Ascending aorta (tissue), 2 donors: ENCODE results near the gene PLCB3. TPM values are rescaled to one million over a fixed set of nuclear protein-coding genes. Genes with fewer than 3 reads are reported as not detected.
A peak's percentile ranks its signal among the peaks of the same experiment; 100 is the strongest.

Experiments
- DNase-seq, 2 donors: peaks; one replicate each; pipeline ENCODE4 v3.0.0-alpha.2; 2019; ENCODE audit warnings: low spot score in 2 of 2
- H3K27ac ChIP-seq, 2 donors: fragments of 200-600 bp; sonication (generic); one replicate each; pipeline ENCODE4 v1.5.1; 2016 to 2017; ENCODE audit warnings: mild to moderate bottlenecking in 1 of 2
- H3K27me3 ChIP-seq: fragments of 200-600 bp; sonication (generic); one replicate; pipeline ENCODE4 v1.5.1; 2017
- H3K36me3 ChIP-seq, 2 donors: fragments of 200-600 bp; sonication (generic); one replicate each; pipeline ENCODE4 v1.5.1; 2016
- H3K4me1 ChIP-seq, 2 donors: fragments of 200-600 bp; sonication (generic); one replicate each; pipeline ENCODE4 v1.5.1; 2016 to 2017; ENCODE audit warnings: mild to moderate bottlenecking in 1 of 2
- H3K4me3 ChIP-seq, 2 donors: fragments of 200-600 bp; sonication (generic); one replicate each; pipeline ENCODE4 v1.5.1; 2016 to 2017; ENCODE audit warnings: mild to moderate bottlenecking in 1 of 2
- H3K9me3 ChIP-seq, 2 donors: fragments of 200-600 bp; sonication (generic); one replicate each; pipeline ENCODE4 v1.5.1; 2016
- intact Hi-C: fragments of 100-400 bp; cut with DNase I; formaldehyde crosslinking; loops from one replicate; pipeline ENCODE4 v1.15.1; 2023
- total RNA-seq: library from RNA; depleted of rRNA; stranded (reverse); fragments of >200 nt; gene quantifications from one replicate; pipeline ENCODE4 v1.1.0, GENCODE V29; 2016
- TF ChIP-seq, protein P1 (sequence below), 3 experiments: fragments of 200-600 bp in 2 of 3; fragments of 450-650 bp in 1 of 3; sonication (generic) in 2 of 3; IDR thresholded peaks; one replicate each; pipeline ENCODE4 v1.5.1; 2016 to 2019; ENCODE audit warnings: antibody characterized with exemption in 3 of 3, mild to moderate bottlenecking in 1 of 3, moderate library complexity in 1 of 3

The PLCB3 gene
- total RNA-seq, 1 donor from 2014 or later: 54.0 TPM

GRCh38 chr11:64204464-64204989 lies 46.8 kb upstream of the PLCB3 start:
- Histone ChIP-seq H3K27me3 (no peaks in the 10 kb centered on the region), H3K27ac (no peak overlapping the region), H3K4me3 (no peak overlapping the region), H3K9me3 (no peaks in the 10 kb centered on the region), H3K4me1 (no peaks in the 10 kb centered on the region), H3K36me3 (peaks cover 53 to 55% of the 10 kb centered on the region in 2 donors)
- peak; percentile 44 to 91 for DNase-seq
- TF ChIP-seq, protein P1, sequence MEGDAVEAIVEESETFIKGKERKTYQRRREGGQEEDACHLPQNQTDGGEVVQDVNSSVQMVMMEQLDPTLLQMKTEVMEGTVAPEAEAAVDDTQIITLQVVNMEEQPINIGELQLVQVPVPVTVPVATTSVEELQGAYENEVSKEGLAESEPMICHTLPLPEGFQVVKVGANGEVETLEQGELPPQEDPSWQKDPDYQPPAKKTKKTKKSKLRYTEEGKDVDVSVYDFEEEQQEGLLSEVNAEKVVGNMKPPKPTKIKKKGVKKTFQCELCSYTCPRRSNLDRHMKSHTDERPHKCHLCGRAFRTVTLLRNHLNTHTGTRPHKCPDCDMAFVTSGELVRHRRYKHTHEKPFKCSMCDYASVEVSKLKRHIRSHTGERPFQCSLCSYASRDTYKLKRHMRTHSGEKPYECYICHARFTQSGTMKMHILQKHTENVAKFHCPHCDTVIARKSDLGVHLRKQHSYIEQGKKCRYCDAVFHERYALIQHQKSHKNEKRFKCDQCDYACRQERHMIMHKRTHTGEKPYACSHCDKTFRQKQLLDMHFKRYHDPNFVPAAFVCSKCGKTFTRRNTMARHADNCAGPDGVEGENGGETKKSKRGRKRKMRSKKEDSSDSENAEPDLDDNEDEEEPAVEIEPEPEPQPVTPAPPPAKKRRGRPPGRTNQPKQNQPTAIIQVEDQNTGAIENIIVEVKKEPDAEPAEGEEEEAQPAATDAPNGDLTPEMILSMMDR (IDR thresholded peaks at IDR 0.05): peak; percentile 72 to 82 (median 79)
- intact Hi-C loops: loop anchor here (1.0 kb wide), 1 partner anchor 100 kb away; no protein-coding TSS in a partner anchor

GRCh38 chr11:64206457-64207255 lies 44.7 kb upstream of the PLCB3 start, which contains the start of gene FERMT3:
FERMT3 (plus strand) TSS chr11:64206721; CDS start chr11:64207365, 644 bp downstream.
- Histone ChIP-seq H3K36me3 (peaks cover 35 to 37% of the 10 kb centered on the region in 2 donors), H3K9me3 (no peaks in the 10 kb centered on the region), H3K4me3 (peak within 1 kb of the TSS; percentile 24 to 50), H3K27ac (peak within 1 kb of the TSS; percentile 48 to 66), H3K27me3 (no peaks in the 10 kb centered on the region), H3K4me1 (no peaks in the 10 kb centered on the region)
- intact Hi-C loops: no loop called here
- peak; percentile 39 to 81 for DNase-seq
- TF ChIP-seq, protein P1 (IDR thresholded peaks at IDR 0.05): no peak

DNA sequence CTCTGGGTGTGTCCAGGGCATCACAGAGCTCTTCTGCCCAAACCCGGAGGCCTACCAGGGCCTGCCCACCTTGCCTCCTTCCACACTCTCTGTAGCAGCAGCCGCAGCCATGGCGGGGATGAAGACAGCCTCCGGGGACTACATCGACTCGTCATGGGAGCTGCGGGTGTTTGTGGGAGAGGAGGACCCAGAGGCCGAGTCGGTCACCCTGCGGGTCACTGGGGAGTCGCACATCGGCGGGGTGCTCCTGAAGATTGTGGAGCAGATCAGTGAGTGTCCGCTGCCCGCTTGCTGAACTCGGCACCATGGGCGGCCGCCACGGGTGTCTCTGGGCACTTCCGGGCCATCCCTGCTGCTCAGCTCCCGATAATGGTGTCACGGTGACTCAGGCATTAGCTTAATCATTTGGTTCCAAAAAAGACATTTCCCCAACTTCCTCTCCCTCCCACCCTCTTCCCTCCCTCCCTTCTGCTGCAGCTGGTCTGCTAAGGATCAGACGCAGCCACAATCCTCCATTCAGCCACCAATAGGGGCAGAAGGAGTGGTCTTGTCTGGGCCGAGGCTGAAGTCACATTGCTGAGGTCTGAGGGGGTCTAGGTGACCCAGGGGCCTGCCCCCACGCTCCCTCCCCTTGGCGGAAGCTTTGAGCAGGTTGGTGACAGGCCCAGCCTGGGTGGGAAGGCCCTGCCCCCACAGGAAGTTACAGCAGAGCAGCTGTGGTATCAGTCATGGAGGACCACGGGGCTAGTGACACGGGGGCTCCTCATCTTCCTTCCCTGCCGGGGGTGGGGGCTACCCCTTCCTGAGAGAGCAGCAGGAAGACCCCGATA lies 43.9 kb upstream of the PLCB3 start:
- H3K4me1 ChIP-seq: no peaks in the 10 kb centered on the region
- H3K9me3 ChIP-seq: no peaks in the 10 kb centered on the region
- H3K27ac ChIP-seq: peak overlapping the region; percentile 48 to 66
- H3K27me3 ChIP-seq: no peaks in the 10 kb centered on the region
- DNase-seq: peak; percentile 50 to 81
- peak overlapping the region; percentile 24 to 50 for H3K4me3 ChIP-seq
- intact Hi-C loops: no loop called here
- H3K36me3 ChIP-seq: peaks cover 27 to 33% of the 10 kb centered on the region in 2 donors
- TF ChIP-seq, protein P1 (IDR thresholded peaks at IDR 0.05): no peak

GRCh38 chr11:64208086-64208795 lies 43.1 kb upstream of the PLCB3 start:
- H3K27ac ChIP-seq: peak overlapping the region; percentile 48 to 66
- H3K36me3 ChIP-seq: peaks cover 20 to 25% of the 10 kb centered on the region in 2 donors
- TF ChIP-seq, protein P1 (IDR thresholded peaks at IDR 0.05): no peak
- H3K9me3 ChIP-seq: no peaks in the 10 kb centered on the region
- H3K27me3 ChIP-seq: no peaks in the 10 kb centered on the region
- peak overlapping the region; percentile 24 to 50 for H3K4me3 ChIP-seq
- intact Hi-C loops: no loop called here
- DNase-seq: no peak
- no peaks in the 10 kb centered on the region for H3K4me1 ChIP-seq
